Transverse colon (tissue), 4 donors: Measurements from ENCODE around the gene OGFRL1. TPM values are rescaled to one million over a fixed set of nuclear protein-coding genes. Genes with fewer than 3 reads are reported as not detected.

Source experiments
- DNase-seq: peaks from one replicate; pipeline ENCODE4 v3.0.0-alpha.2; 2019
- H3K27ac ChIP-seq, 4 donors: fragments of 200-600 bp; sonication (generic); 2 replicates each; pipeline ENCODE4 v1.5.1; 2016 to 2018; ENCODE audit warnings: inconsistent platforms in 4 of 4
- H3K27me3 ChIP-seq: fragments of 200-600 bp; sonication (generic); 2 replicates; pipeline ENCODE4 v1.5.1; 2017; ENCODE audit warnings: inconsistent platforms
- H3K36me3 ChIP-seq, 4 donors: fragments of 200-600 bp; sonication (generic); 2 replicates each; pipeline ENCODE4 v1.5.1; 2017 to 2019; ENCODE audit warnings: inconsistent platforms in 4 of 4
- H3K4me1 ChIP-seq, 4 donors: fragments of 200-600 bp; sonication (generic); 2 replicates each; pipeline ENCODE4 v1.5.1; 2017 to 2020; ENCODE audit warnings: inconsistent platforms in 4 of 4
- H3K4me3 ChIP-seq, 4 donors: fragments of 200-600 bp; sonication (generic); 1 replicate in 1 of 4; 2 replicates in 3 of 4; pipeline versions ENCODE4 v1.5.1 to v1.6.1; 2017 to 2019; ENCODE audit warnings: inconsistent platforms in 4 of 4
- H3K9me3 ChIP-seq, 2 donors: fragments of 200-600 bp; sonication (generic); 2 replicates each; pipeline ENCODE4 v1.5.1; 2017 to 2019; ENCODE audit warnings: inconsistent platforms in 2 of 2
- CTCF ChIP-seq, 5 experiments: fragments of 200-600 bp in 3 of 5; fragments of 450-650 bp in 2 of 5; sonication (generic) in 3 of 5; IDR thresholded peaks; 1 replicate in 2 of 5; 2 replicates in 3 of 5; pipeline ENCODE4 v1.5.1; 2016 to 2017; ENCODE audit warnings: antibody characterized with exemption in 5 of 5, inconsistent platforms in 3 of 5, mild to moderate bottlenecking in 2 of 5, moderate library complexity in 1 of 5
- EP300 ChIP-seq: sonication (generic); formaldehyde crosslinking; IDR thresholded peaks from one replicate; pipeline ENCODE4 v1.6.1; 2017; ENCODE audit warnings: antibody characterized with exemption, low read depth
- POLR2A ChIP-seq: fragments of 450-650 bp; IDR thresholded peaks from one replicate; pipeline ENCODE4 v1.6.1; 2016; ENCODE audit warnings: antibody characterized with exemption, mild to moderate bottlenecking, moderate library complexity
- POLR2AphosphoS5 ChIP-seq, 3 donors: sonication (generic); formaldehyde crosslinking; IDR thresholded peaks; one replicate each; pipeline ENCODE4 v1.6.1; 2016; ENCODE audit warnings: antibody characterized with exemption in 3 of 3
- WGBS, 2 donors: methylation state at CpG; one replicate each; pipeline ENCODE4 v1.1.5; 2018; ENCODE audit warnings: low coverage in 1 of 2; 5-methylcytosine and 5-hydroxymethylcytosine counted together
- in situ Hi-C, 4 donors: fragments of 200-750 bp; cut with MboI; loops; one replicate each; pipeline versions ENCODE4 v1.15.0 to v1.15.1; 2017; ENCODE audit warnings: low sequenced_read_pairs in 3 of 4, low pct_ligation_motif_present in 1 of 4, low pct_unique_long_range_greater_than_20kb in 1 of 4
- intact Hi-C: fragments of 100-400 bp; cut with DNase I; formaldehyde crosslinking; loops from one replicate; pipeline ENCODE4 v1.15.1; 2023; ENCODE audit warnings: low total_unique reads
- total RNA-seq, 4 donors: library from RNA; depleted of rRNA; stranded (reverse); fragments of >200 nt; gene quantifications; one replicate each; pipeline ENCODE4 v1.1.0, GENCODE V29; 2016

OGFRL1 gene
- total RNA-seq, 4 donors from 2014 or later = 7.5 to 15.6 (median 11.6) TPM

DNA sequence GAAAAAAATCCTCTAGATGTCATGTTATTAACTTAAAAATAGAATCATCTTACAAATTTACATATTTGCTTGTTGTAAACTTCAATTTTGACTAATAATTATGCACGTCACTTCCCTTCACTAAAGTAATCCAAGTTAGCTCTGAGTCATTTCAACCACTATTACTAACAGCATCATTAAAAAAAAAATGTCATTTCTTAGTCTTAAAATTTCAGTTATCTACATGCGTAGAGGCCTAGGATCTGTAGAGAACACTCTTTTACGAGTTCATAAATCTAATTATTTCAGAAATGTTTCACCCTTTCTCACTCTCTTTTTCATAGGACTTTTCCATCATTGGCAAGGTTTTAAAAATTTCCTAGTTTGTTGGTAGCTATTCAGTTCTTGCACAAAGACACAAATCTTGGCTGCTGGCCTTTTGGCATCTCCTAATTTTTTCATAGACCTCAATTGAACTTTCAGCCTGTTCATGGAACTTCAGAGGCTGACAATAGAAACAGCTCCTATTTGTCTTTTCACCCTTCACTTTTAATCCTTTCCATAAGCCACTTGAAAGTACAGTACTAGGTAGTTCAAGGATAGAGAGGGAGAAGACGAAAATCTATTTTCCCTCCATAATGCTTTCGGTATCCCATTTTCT lies 61.5 kb downstream of the OGFRL1 start:
- H3K4me3 ChIP-seq = no peak overlapping the region
- H3K27ac ChIP-seq = peak overlapping the region; percentile 23 to 72 (median 46)
- DNase-seq = no peak
- peaks cover 0 to 17% (median 2%) of the 10 kb centered on the region in 4 donors for H3K4me1 ChIP-seq
- H3K27me3 ChIP-seq = no peaks in the 10 kb centered on the region
- H3K36me3 ChIP-seq = no peaks in the 10 kb centered on the region
- H3K9me3 ChIP-seq = no peaks in the 10 kb centered on the region
- in situ Hi-C loops (loop anchor here (10.0 to 25.0 kb wide), 3 partner anchors 145 to 313 kb away; no protein-coding TSS in a partner anchor), intact Hi-C loops (no loop called here)
- TF ChIP-seq EP300 = no peak
- no peak for TF ChIP-seq POLR2A
- no peak for TF ChIP-seq CTCF (IDR thresholded peaks at IDR 0.05)
- no peak for TF ChIP-seq POLR2AphosphoS5 (IDR thresholded peaks at IDR 0.05)
- 61 to 65% methylated on average over 5 of the region's 5 CpGs for WGBS, 2 donors

GRCh38 chr6:71351190-71351589 lies 62.6 kb downstream of the OGFRL1 start:
- H3K4me3 ChIP-seq = no peak overlapping the region
- TF ChIP-seq POLR2AphosphoS5 (IDR thresholded peaks at IDR 0.05) (no peak), POLR2A (no peak), CTCF (IDR thresholded peaks at IDR 0.05) (no peak), EP300 (no peak)
- in situ Hi-C loops (no loop called here), intact Hi-C loops (no loop called here)
- H3K27ac ChIP-seq = peak overlapping the region in 3 of 4 donors; percentile 23 to 72 (median 54)
- no peaks in the 10 kb centered on the region for H3K27me3 ChIP-seq
- H3K4me1 ChIP-seq = peaks cover 0 to 17% (median 2%) of the 10 kb centered on the region in 4 donors
- no peaks in the 10 kb centered on the region for H3K9me3 ChIP-seq
- DNase-seq = no peak
- H3K36me3 ChIP-seq = no peaks in the 10 kb centered on the region
